Muscle layer of duodenum (tissue), 2 donors: ENCODE data around the gene GIT1.

ENCODE experiments used
- H3K27ac ChIP-seq: one replicate; pipeline ENCODE4 v1.7.0; 2013; ENCODE audit warnings: mild to moderate bottlenecking, low read length
- H3K27me3 ChIP-seq: one replicate; pipeline ENCODE4 v1.7.0; 2013; ENCODE audit warnings: low read depth, mild to moderate bottlenecking, control low read depth, low read length
- H3K36me3 ChIP-seq, 2 donors: one replicate each; pipeline ENCODE4 v1.7.0; 2013; ENCODE audit warnings: low read length in 2 of 2, control low read depth in 1 of 2, mild to moderate bottlenecking in 1 of 2; ENCODE audit not compliant: insufficient read depth in 2 of 2, control insufficient read depth in 1 of 2
- H3K4me1 ChIP-seq, 2 donors: one replicate each; pipeline ENCODE4 v1.7.0; 2013; ENCODE audit warnings: low read length in 2 of 2, mild to moderate bottlenecking in 2 of 2, control low read depth in 1 of 2, moderate library complexity in 1 of 2; ENCODE audit not compliant: insufficient read depth in 2 of 2, control insufficient read depth in 1 of 2
- H3K4me3 ChIP-seq, 2 donors: one replicate each; pipeline ENCODE4 v1.7.0; 2013; ENCODE audit warnings: low read length in 2 of 2, low read depth in 1 of 2, mild to moderate bottlenecking in 1 of 2
- H3K9me3 ChIP-seq, 2 donors: one replicate each; pipeline ENCODE4 v1.7.0; 2013; ENCODE audit warnings: low read length in 2 of 2, control low read depth in 1 of 2, mild to moderate bottlenecking in 1 of 2; ENCODE audit not compliant: control insufficient read depth in 1 of 2
- donor health status: healthy.

The GIT1 gene

DNA sequence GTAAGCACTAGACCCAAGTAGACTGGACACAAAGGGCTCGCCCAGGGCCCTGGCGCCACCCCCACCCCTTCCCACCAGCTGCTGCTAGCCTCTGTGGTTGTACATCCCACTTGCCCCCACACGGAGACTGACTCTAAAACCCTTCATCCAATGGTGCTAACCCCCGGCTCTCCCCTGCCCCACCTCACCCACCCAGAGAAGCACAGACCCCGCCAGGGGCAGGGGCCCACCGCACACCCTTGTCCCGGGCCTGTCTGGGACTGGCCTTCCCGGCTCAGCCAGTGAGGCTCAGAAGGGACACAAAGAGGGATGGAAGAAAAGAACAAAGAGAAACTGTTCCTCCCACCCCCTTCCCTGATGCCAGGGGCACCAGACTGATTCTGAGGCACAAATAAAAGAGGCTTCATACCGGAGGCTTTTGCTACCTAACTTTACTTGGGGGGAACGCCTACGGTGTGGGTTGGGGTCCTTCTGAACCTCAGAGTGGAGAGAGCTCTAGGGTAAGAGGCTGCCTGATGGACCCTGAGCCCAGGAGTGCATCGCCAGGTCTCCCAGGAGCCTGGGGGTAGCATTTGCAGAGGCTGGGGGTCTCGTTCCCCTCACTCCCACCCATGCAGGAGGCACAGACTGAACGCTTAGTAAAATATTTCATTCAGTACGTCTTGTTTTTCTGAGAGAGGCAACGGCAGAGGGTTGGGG is 25.1 kb upstream of the GIT1 start:
- no peaks in the 10 kb centered on the region for H3K36me3 ChIP-seq
- peak overlapping the region in 1 of 2 donors; percentile 19 for H3K4me3 ChIP-seq
- peaks cover 12% of the 10 kb centered on the region for H3K27me3 ChIP-seq
- H3K9me3 ChIP-seq: no peaks in the 10 kb centered on the region
- H3K27ac ChIP-seq: no peak overlapping the region
- H3K4me1 ChIP-seq: peaks cover 27 to 67% of the 10 kb centered on the region in 2 donors

DNA sequence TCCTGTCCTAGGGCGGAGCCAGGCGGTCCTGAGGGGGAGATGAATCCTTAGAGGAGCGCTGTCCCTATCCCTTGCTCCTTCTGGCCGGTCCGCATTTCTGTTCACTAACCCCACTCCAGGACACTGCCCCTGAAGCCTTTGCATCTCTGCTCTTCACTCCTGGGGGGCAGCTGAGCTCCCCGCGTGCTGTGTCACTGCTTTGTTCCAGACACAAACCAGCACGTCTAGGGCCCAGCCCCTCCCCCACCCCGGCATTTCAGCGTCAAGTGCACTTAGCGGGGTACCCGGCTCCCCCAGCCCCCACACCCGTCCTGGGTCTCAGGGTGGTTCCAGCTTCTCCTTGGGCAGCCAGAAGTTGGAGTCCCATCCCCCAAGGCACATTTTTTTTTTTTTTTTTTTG is 24.4 kb upstream of the GIT1 start:
- Histone ChIP-seq H3K9me3 (no peaks in the 10 kb centered on the region), H3K36me3 (no peaks in the 10 kb centered on the region), H3K27ac (no peak overlapping the region), H3K27me3 (peaks cover 12% of the 10 kb centered on the region), H3K4me3 (peak overlapping the region; percentile 11 to 65), H3K4me1 (peaks cover 27 to 61% of the 10 kb centered on the region in 2 donors)

DNA sequence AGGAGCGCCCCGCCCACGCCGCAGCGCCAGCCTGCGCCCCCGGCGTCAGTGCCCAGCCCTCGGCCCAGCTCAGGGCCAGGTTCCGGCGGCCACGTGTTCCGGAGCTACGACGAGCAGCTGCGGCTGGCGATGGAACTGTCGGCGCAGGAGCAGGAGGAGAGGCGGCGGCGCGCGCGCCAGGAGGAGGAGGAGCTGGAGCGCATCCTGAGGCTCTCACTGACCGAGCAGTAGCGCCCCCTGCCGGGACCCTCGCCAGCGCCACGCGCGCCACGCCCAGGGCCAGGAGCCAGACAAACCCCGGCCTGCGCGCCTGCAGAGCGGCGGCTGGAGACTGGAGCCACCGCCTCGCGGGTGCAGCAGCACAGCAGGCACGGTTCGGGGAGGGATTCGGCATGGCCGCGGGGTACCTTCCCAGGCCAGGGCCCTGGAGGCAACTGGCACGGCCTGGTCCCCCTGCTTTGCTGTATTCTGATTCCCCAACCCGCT is 23.9 kb upstream of the GIT1 start:
- H3K4me1 ChIP-seq: peaks cover 27 to 56% of the 10 kb centered on the region in 2 donors
- H3K27me3 ChIP-seq: peaks cover 12% of the 10 kb centered on the region
- peak overlapping the region; percentile 11 to 65 for H3K4me3 ChIP-seq
- H3K9me3 ChIP-seq: no peaks in the 10 kb centered on the region
- H3K36me3 ChIP-seq: no peaks in the 10 kb centered on the region
- H3K27ac ChIP-seq: no peak overlapping the region

GRCh38 chr17:29612404-29613280 is 23.2 kb upstream of the GIT1 start:
- H3K4me1 ChIP-seq: peaks cover 27 to 49% of the 10 kb centered on the region in 2 donors
- peaks cover 12% of the 10 kb centered on the region for H3K27me3 ChIP-seq
- H3K27ac ChIP-seq: no peak overlapping the region
- no peaks in the 10 kb centered on the region for H3K36me3 ChIP-seq
- H3K4me3 ChIP-seq: peak overlapping the region in 1 of 2 donors; percentile 65
- H3K9me3 ChIP-seq: no peaks in the 10 kb centered on the region

- peaks cover 27 to 44% of the 10 kb centered on the region in 2 donors for H3K4me1 ChIP-seq
- H3K4me3 ChIP-seq: no peak overlapping the region
- no peaks in the 10 kb centered on the region for H3K9me3 ChIP-seq
- H3K27ac ChIP-seq: no peak overlapping the region
- H3K36me3 ChIP-seq: no peaks in the 10 kb centered on the region
- peaks cover 12% of the 10 kb centered on the region for H3K27me3 ChIP-seq
Observed at GRCh38 chr17:29612094-29612403, 22.6 kb upstream of the GIT1 start.

DNA sequence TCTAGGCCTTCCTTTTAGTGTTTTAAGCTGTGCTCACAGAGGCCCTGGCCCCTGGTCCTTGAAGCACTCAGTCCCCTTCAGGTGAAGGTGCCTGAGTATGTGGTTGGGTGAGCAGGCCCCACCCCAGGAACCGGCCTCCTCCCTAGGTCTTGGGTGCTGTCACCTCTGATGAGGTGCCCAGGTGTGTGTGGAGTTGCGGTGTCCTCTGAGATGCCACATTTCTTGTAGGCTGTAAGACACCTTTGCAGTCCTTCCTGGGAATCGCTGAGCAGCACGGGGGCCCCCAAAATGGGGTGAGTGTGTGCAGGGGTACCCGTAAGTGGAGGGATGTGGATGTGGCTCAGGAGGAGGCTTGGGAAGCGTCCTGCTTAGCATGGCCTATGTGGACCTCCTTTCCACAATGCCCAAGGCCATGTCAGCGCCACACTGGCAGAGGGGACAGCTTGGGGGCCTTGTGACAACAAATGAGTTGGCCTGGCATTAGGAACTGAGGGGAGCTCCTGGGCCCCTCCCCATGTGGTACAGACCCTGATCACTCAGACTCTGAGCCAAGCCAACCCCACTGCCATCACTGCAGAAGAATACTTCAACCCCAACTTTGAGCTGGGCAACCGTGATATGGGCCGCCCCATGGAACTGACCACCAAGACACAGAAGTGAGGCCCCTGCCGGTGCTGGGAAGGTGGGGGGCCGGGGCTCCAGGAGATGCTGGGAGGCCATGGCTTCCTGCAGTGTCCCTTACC is 22.1 kb upstream of the GIT1 start:
- no peaks in the 10 kb centered on the region for H3K36me3 ChIP-seq
- no peak overlapping the region for H3K27ac ChIP-seq
- H3K27me3 ChIP-seq: peaks cover 9% of the 10 kb centered on the region
- H3K4me1 ChIP-seq: peaks cover 22 to 39% of the 10 kb centered on the region in 2 donors
- H3K9me3 ChIP-seq: no peaks in the 10 kb centered on the region
- no peak overlapping the region for H3K4me3 ChIP-seq

DNA sequence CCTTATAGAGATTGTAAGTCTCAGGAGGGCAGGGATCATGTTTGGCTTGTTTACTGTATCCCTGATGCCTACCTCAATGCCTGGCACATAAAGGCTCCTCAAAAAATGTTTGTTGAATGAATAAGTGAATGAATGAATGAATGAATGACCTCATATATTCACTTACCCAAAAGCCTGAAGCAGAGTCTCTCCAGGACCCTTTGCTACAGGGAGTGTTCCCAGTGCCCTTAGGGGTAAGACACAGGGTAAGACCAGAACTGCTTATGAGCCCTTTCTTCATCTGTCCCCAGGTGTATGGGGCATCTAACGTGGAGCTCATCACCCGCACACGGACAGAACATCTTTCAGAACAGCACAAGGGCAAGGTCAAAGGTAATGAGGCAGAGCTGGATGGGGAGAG is 20.9 kb upstream of the GIT1 start:
- H3K36me3 ChIP-seq: no peaks in the 10 kb centered on the region
- no peaks in the 10 kb centered on the region for H3K9me3 ChIP-seq
- H3K27me3 ChIP-seq: peaks cover 5% of the 10 kb centered on the region
- H3K27ac ChIP-seq: no peak overlapping the region
- peaks cover 16 to 28% of the 10 kb centered on the region in 2 donors for H3K4me1 ChIP-seq
- no peak overlapping the region for H3K4me3 ChIP-seq

- H3K4me1 ChIP-seq: peaks cover 4 to 14% of the 10 kb centered on the region in 2 donors
- H3K36me3 ChIP-seq: no peaks in the 10 kb centered on the region
- no peaks in the 10 kb centered on the region for H3K9me3 ChIP-seq
- no peaks in the 10 kb centered on the region for H3K27me3 ChIP-seq
- no peak overlapping the region for H3K4me3 ChIP-seq
- no peak overlapping the region for H3K27ac ChIP-seq
Observed at GRCh38 chr17:29608986-29609385, 19.5 kb upstream of the GIT1 start.

- peaks cover 0 to under 1% of the 10 kb centered on the region in 2 donors for H3K4me1 ChIP-seq
- no peak overlapping the region for H3K27ac ChIP-seq
- no peak overlapping the region for H3K4me3 ChIP-seq
- H3K9me3 ChIP-seq: no peaks in the 10 kb centered on the region
- H3K27me3 ChIP-seq: no peaks in the 10 kb centered on the region
- no peaks in the 10 kb centered on the region for H3K36me3 ChIP-seq
Observed at GRCh38 chr17:29607557-29608195, 18.2 kb upstream of the GIT1 start.

- H3K9me3 ChIP-seq: no peaks in the 10 kb centered on the region
- H3K4me3 ChIP-seq: no peak overlapping the region
- no peaks in the 10 kb centered on the region for H3K36me3 ChIP-seq
- no peaks in the 10 kb centered on the region for H3K27me3 ChIP-seq
- no peaks in the 10 kb centered on the region for H3K4me1 ChIP-seq
- H3K27ac ChIP-seq: no peak overlapping the region
Observed at GRCh38 chr17:29603109-29603674, 13.7 kb upstream of the GIT1 start.
